ENCODE measurements around the gene TMOD3.
"Not testable (repeated sequence)": the region's sequence is repeated elsewhere in the genome, so short reads cannot be mapped to it uniquely, and the experiment has no call there.

The TMOD3 gene

DNA sequence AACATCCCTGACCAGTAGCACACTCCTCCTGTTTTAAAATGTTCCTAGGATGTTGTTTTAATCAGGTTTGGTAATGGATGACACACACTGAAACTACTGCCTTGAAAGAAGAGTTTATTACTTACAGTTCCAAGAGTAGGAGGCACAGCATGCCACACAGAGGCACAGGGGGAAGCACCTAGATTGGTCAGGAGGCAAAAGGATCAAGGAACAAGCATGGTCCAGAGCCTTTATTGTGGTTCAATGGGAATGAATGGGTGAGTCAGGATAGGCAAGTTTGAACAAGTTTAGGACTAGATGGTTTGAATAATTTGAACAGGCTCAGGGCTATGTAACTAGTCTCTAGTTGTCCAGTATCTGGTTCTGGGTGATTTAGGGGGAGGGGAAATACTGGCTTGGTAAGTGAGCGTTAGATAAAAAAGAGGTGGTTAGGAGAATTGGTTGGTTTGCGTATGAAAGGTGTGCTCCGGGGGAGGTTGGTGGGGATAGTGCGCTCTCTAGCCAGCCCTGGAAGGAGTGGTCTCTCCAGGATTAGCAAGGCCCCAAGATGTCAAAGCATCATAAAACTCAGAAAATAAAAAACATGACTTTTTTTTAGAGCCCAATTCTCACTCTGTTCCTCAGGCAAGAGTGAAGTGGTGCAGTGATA is 35.1 kb downstream of the TMOD3 start:
- no peak for DNase-seq (ENCODE audit: low spot score)

DNA sequence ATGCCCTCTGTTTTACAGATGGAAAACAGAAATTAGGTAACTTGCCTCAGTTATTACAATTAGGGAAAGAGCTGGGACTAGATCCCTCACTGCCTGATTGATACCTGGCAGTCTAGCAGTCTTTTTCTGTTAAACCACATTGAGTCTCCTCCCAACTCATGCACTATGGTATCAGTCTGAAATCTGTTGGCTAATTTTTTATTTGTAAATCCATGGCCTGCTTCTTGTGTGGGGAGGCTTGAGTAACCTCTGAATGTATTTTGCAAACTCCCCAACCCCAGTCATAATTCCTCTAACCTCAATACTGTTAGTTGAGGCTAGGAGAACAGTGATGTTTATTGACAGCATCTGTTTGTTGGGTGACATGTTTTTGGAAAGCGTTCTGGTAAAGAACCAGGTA is 35.9 kb downstream of the TMOD3 start:
- DNase-seq (ENCODE audit: low spot score) = no peak

DNA sequence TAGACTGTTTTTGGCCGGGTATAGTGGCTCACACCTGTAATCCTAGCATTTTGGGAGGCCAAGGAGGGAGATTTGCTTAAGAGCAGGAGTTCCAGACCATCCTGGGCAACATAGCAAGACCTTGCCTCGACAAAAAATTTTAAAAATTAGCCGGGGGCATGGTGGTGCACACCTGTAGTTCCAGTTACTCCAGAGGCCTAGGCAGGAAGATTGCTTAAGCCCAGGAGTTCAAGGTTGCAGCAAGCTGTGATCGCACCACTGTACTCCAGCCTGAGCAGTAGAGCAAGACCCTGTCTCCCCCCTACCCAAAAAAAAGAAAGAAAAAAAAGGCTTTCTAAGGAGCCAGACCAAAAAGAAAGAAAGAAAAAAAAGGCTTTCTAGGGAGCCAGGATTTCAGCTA is 36.7 kb downstream of the TMOD3 start:
- no peak for DNase-seq (ENCODE audit: low spot score)

DNA sequence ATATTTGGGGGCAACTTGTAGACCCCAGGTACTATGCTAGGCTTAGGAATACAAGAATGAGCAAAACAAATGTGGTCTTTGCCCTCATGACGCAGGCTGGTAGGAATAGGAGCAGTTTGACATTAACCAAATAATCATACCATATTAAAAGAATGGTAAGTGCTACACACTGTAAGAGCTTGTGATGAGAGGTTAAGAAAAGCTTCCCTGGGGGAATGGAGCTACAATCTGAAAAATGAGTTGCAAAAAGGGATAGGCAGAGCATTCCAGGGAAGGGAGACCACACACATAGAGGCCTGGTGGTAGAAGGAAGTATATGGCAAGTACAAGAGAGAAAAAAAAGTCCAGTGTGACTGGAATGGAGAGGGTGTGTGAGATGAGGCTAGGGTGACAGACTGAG is 37.3 kb downstream of the TMOD3 start:
- no peak for DNase-seq (ENCODE audit: low spot score)

DNA sequence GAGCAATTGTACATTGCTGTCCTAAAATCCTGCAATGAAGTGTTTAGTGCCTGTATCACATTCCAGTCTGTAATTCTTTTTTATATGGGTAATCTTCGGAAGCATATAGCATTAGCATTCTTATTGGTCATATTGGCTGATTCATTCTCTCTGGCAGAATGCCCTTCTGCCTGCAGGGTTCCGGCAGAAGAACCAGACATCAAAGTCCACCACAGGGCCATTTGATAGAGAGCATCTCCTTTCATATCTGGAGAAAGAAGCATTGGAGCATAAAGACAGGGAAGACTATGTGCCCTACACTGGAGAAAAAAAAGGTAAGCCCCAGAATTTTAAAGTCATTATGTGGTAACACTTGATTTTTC is 39.6 kb downstream of the TMOD3 start:
- peak; percentile 43 for DNase-seq (ENCODE audit: low spot score)

DNA sequence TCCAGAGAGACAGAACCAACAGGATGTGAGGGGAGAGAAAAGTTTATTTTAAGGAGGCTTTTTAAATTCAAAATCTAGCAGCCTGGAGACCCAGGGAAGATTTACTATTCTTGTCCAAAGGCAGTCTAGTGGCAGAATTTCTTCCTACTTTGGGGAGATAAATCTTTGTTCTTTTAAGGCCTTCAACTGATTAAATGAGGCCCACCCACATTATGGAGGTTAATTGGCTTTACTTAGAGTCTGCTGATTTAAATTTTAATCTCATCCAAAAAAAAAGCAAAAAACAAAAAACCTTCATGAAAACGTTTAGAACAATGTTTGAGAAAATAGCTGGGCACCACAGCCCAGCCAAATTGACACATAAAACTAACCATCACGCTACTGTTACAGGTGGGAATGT is 41.3 kb downstream of the TMOD3 start:
- no peak for DNase-seq (ENCODE audit: low spot score)

DNA sequence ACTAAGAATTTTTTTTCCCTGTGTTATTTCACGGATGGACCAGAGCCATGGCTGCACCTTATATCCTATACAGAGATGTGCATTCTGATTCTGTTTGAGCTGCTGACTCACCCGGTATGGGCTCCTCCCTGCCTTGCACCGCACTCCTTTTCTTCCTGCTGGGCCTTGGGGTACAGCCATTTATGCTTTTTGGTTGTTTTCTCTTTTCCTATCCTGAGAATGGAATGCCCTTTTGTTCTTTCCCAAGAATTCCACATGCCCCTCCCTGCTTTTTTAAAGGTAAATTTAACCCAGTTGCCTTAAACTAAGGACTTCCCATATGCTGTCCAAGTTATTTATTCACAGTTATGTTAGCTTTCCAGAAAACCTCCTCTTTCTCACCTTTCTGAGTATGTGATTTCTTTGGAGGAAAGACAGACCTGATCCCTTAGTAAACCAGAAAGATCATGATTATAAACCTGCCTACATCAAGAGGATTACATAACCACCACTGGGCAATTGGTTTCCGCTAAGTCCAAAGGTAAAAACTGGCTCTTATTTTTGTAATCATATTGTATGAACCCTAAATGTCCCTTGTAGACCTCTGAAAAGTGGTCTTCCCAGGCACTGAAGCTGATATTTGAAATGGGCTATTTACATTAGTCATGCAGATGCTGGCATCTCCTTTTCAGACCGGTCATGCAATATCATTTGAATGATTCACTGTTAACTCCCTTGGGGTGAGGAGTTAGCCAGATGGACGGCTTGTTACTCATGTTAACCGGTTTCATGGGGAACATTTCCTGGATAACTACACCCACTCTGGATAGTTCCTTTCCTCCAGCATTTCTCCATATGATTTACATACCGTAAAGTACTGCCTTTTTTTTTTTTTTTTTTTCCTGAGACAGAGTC is 45.5 kb downstream of the TMOD3 start:
- peak; percentile 92 for DNase-seq (ENCODE audit: low spot score)

DNA sequence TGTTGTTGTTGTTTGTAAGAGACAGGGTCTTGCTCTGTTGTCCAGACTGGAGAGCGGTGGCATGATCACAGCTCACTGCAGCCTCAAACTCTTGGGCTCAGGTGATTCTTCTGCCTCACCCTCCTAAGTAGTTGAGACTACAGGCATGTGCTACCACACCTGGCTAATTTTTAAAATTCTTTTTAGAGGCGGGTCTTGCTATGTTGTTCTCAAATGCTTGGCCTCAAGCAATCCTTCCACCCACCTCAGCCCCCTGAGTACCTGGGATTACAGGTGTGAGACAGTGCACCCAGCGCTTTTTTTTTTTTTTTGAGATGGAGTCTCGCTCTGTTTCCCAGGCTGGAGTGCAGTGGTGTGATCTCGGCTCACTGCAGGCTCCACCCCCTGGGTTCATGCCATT is 46.7 kb downstream of the TMOD3 start:
- DNase-seq (ENCODE audit: low spot score) = no peak

DNA sequence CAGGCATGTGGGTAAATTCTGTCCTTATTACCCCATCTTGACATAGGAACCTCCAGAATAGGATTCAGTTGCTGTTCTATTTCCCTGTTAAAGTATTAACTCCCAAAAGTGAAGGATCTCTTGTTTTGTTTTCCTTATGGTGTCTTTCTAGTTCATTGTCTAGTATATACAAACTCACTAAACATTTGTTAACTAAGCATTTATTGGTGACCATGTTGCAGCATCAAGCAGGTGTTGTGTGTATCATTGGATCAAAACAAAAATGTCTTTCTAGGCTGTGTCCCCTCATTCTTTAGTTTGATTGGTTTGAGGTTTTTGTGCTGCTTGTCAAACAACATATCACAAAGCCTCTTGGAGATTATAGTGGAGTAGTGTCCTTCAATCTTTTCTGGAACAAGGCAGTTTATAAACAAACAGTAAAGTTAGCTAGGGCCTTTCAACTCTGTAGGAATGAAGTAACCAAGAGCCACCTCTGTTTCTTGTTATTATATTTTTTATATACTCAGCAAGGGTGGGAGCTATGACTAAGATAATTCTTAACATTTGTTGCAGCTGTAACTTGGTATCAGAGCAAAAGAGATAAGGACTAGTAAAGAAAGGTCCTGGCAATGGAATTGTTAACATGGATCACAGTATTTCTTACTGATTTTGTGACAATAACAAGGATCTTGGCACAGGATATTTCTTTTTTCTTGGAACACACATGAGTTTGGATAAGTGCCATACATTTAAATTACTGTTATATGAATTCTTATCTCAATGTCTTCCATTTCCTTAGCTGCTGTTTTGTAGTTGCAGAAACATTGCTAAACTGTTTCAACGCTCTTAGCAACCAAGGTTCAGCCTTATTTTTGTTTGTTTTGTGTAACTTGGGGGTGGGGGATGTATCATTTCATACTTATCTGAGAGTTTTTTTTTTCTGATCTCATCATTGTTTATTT is 49.3 kb downstream of the TMOD3 start:
- no peak for DNase-seq (ENCODE audit: low spot score)

DNA sequence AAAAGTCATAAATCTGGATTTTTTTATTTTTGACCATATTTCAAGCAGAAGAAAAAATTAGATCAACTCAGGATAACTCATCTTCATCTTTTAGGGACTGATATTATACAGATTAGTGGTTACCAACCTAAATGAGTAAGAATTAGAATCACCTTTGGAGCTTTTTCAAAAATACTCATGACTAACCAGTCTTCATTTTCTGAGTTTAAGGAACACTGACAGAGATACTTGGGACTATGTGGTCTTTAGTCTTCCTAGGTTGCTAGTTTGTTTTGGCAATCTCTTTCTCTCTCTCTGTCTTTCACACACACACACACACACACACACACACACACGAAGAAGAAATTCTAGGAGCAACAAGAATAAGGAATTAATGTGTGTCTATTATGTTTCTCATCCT is 50.1 kb downstream of the TMOD3 start:
- peak; percentile 14 for DNase-seq (ENCODE audit: low spot score)

DNA sequence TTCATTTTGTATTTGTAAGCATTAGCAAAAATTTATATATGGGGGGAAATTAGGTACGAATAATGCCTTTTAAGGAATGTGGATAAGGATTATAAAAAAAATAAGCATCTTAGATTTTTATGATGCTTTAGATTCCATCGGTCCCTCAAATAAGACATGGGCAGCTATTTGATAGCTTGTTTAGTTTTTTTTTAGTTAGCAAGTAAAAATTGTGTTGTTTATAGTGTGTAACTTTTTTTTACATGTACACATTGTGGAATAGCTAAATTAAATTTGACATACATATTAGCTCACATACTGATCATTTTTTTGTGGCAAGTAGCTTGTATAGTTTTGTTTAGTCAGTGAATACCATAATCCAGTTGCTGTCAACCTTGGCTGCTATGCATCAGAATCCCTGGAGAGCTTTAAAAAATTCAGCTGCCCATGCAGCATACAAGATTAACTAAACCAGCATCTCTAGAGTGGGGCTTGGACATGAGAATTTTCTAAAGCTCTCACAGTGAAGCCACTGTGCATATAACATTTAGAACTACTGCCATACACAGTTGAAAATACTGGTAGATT is 53.9 kb downstream of the TMOD3 start:
- no peak for DNase-seq (ENCODE audit: low spot score)

DNA sequence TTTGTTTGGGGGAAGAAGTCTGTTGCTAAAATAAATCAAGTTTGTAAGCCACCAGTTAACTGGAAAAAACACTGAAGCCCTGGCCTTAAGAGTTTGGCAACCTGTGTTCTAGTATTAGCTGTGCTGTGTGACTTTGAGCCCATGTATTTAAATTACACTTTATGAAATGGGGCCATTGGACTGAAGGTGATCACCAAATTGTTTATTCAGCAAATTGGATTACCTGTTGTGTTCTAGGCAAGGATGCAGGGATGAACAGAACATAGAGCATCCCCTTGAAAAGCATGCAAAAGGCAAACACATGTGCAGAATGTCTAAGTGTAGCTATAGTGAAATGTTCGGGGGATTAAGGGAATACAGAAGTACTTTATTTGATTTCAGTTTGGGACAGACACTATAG is 54.6 kb downstream of the TMOD3 start:
- no peak for DNase-seq (ENCODE audit: low spot score)

DNA sequence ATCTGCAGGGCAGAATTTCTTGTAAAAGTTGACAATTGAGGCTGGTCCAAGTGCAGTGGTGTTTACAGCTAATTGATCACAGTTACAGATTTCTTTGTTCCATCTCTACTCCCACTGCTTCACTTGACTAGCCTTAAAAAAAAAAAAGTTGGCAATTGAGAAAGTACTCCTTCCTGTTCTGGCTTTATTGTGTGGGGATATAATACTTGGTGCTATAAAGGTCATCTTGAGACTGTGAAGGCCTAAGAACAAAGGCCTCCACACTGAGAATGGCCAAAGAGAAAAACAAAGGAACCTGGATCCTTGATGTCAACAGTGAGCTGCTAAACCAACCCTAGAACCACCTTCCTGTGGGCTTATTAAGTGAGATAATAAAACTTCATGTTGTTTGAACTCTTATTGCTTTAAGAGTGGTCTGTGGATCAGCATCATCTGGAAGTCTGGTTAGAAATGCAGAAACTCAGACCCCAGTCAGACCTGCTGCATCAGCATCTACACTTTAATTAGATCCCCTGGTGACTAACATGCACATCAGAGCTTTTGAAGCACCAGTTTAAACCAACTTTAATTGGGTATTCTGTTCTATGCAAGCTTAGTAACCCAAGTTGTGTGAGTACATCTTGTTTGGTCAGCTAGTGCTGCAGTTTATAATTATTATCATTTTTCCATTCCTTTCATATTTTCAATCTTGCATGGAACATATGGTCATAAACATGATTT is 55.2 kb downstream of the TMOD3 start:
- peak; percentile 78 for DNase-seq (ENCODE audit: low spot score)

DNA sequence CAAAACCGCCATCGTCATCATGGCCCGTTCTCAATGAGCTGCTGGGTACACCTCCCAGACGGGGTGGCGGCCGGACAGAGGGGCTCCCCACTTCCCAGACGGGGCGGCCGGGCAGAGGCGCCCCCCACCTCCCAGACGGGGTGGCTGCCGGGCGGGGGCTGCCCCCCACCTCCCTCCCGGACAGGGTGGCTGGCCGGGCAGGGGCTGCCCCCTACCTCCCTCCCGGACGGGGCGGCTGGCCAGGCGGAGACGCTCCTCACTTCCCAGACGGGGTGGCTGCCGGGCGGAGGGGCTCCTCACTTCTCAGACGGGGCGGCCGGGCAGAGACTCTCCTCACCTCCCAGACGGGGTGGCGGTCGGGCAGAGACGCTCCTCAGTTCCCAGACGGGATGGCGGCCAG is 56.3 kb downstream of the TMOD3 start:
- DNase-seq (ENCODE audit: low spot score) = not testable (repeated sequence)

DNA sequence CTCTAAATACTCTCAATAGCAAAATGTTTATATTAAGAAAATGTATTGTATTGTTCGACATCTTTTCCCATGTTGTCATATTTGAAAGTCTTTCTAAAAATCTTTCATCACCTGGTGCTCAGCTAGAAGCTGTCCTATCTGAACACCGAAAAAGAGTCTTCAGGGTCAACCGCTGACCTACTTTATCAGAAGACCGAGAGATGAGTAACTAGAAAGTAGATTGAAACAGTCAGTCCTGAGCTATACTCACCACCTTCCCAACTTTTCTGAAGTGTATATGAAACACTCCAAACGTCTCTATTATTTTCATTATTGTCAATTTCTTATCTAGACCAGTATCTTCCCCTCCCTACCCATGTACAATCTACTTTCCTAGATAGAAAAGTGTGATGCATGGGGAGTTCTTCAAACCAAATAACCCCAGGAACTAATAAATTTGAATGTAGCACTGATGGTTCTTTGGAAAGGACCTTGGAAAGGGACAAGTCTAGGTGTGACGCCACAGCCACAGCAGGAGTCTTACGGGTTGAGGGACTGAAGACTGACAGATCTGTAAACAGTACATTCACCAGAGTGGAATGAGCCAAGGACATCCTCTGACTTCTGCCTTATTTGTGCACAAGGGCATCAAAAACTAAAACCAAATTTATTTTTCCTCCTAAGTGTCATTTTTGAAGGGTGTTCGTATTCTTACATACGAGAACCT is 58.6 kb downstream of the TMOD3 start:
- DNase-seq (ENCODE audit: low spot score) = no peak

DNA sequence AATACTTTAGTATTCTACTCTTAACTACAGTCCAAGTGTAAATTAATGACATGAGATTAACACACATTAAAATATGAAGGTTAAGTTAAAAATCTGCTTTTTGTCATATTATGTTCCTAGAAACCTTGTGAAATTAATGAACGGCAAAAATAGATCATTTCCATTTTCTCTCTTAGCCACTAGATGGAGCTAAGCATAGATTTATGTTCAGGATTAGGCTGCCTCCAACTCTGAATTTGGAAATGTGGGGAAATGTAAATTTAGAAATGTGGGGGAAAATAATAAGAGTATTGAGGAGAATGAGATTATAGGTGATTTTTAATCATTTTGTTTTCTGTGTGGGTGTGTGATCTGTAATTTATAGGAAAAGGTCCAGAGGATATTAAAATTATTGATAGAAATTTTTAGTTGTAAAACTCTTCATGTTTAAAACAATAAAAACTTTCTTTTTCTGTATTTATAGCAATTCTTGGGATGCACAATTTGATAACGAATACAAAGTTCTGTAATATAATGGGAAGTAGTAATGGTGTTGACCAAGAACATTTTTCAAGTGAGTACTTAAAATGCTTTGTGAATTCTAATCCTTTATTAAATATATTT is 59.2 kb downstream of the TMOD3 start:
- DNase-seq (ENCODE audit: low spot score) = peak; percentile 60

DNA sequence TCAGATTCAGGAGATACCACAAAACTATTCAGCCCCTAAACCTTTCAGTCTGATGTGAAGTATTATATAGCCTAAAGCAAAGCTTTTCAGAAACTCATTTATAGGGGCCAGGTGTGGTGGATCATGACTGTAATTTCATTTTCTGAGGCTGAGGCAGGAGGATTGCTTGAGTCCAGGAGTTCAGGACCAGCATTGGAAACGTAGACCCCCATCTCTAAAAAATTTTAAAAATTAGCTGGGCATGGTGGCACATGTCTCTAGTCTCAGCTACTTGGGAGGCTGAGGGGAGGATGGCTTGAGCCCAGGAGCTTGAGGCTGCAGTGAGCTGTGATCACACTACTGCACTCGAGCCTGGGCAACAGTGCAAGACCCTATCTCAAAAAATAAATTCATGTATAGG is 60.0 kb downstream of the TMOD3 start:
- DNase-seq (ENCODE audit: low spot score) = no peak

DNA sequence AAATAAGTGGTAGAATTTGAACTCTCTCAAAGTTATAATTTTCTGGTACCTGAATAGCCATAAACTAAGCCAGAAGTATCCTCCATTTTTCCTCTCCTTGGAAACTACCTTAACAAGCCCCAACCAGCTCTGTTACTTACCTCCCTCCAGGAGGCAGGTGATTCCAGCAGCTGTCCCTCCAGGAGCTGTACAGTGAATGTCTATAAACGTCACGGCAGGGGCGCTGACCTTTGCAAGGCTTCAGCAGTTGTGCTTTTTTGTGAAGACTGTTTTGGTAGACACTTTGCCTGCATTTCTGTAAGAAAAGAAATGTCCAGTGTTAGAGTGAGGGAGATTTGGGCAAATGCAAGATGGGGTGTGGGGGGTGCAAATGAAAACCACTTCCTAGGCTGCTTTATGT is 75.0 kb downstream of the TMOD3 start:
- no peak for DNase-seq (ENCODE audit: low spot score)

DNA sequence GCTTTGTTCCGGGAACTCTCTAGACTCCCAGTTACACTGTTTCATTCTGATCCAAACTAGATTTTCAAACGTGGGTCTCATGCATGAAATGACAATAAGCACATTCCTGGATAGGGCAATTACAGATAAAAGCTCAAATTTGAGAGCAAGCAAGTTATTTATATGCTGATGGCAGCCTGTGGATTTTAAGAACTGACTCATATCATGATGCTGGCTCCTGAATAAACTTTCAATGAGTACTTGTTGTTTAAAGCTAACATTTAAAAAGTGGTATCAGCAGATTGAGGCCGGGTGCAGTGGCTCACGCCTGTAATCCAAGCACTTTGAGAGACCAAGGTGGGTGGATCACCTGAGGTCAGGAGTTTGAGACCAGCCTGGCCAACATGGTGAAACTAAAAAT is 75.5 kb downstream of the TMOD3 start:
- DNase-seq (ENCODE audit: low spot score) = no peak

DNA sequence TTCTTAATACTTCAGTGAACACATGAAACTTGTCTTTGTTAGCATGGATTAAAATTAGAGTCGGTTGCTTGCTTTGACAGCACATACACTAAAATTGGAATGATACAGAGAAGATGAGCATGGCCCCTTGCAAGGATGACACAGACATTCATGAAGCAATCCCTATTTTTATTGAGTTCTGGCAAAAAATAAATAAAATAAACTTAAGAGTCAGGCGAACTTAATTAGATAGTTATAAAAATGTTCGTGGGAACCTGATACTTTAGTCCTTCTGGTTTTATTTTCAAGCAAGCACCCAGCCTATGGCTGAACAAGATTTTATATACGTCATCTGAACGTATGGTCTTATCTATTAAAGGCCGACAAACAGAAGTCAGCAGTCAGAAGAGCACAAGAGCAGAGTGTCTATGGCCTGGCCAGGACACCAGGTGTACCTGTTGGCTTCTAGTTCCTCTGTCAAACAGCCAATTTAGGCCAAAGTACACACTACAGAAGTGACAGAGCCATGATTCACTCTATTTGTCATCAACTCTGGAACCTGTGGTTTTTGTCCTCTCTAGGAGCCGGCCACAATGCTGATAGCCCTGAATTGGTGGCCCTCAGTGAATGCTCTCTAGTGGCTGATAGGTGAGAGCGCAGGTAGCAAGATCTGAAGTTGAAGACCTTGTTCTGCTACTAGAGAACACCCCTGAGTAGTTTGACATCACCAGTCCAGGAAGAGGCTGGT is 77.8 kb downstream of the TMOD3 start:
- peak; percentile 79 for DNase-seq (ENCODE audit: low spot score)

Measured in RKO (cell line).